ENCODE measurements around the gene KCNG2.

KCNG2 gene

DNA sequence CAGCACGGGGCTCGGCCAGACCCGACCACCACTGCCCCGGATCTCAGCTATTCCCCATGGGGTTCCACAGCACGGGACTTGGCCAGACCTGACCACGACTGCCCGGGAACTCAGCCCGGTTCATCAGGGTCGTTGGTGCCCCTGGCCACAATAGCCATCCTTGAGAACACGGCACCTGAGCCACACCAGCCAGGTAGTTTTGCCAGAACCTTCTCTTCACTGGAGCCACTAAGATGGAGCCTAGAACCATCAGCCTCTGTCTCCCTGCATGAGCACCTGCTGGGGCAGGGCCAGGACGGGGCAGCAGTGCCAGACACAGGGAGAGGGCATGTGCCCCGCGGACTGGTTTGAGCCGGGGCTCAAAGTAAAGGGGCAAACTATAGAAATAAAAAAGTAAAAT is 11.4 kb upstream of the KCNG2 start:
- TF ChIP-seq, protein P1, sequence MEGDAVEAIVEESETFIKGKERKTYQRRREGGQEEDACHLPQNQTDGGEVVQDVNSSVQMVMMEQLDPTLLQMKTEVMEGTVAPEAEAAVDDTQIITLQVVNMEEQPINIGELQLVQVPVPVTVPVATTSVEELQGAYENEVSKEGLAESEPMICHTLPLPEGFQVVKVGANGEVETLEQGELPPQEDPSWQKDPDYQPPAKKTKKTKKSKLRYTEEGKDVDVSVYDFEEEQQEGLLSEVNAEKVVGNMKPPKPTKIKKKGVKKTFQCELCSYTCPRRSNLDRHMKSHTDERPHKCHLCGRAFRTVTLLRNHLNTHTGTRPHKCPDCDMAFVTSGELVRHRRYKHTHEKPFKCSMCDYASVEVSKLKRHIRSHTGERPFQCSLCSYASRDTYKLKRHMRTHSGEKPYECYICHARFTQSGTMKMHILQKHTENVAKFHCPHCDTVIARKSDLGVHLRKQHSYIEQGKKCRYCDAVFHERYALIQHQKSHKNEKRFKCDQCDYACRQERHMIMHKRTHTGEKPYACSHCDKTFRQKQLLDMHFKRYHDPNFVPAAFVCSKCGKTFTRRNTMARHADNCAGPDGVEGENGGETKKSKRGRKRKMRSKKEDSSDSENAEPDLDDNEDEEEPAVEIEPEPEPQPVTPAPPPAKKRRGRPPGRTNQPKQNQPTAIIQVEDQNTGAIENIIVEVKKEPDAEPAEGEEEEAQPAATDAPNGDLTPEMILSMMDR (conservative IDR thresholded peaks at IDR 0.05; ENCODE audit: control insufficient read depth, insufficient read depth, low read depth, low read length), result no peak
- no peak overlapping the region for H3K4me3 ChIP-seq (ENCODE audit: control insufficient read depth, low read depth, low read length)
- no peak for DNase-seq (ENCODE audit: low read depth)

GRCh38 chr18:79786786-79787526 is 10.8 kb upstream of the KCNG2 start:
- TF ChIP-seq, protein P1 (conservative IDR thresholded peaks at IDR 0.05; ENCODE audit: control insufficient read depth, insufficient read depth, low read depth, low read length), result no peak
- no peak overlapping the region for H3K4me3 ChIP-seq (ENCODE audit: control insufficient read depth, low read depth, low read length)
- DNase-seq (ENCODE audit: low read depth), result peak; percentile 81

DNA sequence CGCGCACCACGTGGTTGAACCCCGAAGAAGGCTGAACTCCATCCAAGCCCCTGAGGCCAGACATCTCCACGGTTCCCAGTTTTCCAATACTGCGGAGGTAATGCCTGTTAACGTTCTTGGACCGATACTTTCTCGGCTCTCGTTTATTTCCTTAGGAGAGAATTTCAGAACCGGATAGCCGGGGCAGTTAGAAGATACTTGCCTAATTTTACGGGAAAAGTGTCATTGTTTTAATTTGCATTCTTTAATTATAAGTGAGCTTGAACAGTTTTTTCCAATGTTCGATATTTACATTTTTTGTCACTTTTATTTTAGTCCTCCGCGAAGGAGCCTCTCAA is 10.2 kb upstream of the KCNG2 start:
- no peak for DNase-seq (ENCODE audit: low read depth)
- TF ChIP-seq, protein P1 (conservative IDR thresholded peaks at IDR 0.05; ENCODE audit: control insufficient read depth, insufficient read depth, low read depth, low read length), result no peak
- H3K4me3 ChIP-seq (ENCODE audit: control insufficient read depth, low read depth, low read length), result no peak overlapping the region

DNA sequence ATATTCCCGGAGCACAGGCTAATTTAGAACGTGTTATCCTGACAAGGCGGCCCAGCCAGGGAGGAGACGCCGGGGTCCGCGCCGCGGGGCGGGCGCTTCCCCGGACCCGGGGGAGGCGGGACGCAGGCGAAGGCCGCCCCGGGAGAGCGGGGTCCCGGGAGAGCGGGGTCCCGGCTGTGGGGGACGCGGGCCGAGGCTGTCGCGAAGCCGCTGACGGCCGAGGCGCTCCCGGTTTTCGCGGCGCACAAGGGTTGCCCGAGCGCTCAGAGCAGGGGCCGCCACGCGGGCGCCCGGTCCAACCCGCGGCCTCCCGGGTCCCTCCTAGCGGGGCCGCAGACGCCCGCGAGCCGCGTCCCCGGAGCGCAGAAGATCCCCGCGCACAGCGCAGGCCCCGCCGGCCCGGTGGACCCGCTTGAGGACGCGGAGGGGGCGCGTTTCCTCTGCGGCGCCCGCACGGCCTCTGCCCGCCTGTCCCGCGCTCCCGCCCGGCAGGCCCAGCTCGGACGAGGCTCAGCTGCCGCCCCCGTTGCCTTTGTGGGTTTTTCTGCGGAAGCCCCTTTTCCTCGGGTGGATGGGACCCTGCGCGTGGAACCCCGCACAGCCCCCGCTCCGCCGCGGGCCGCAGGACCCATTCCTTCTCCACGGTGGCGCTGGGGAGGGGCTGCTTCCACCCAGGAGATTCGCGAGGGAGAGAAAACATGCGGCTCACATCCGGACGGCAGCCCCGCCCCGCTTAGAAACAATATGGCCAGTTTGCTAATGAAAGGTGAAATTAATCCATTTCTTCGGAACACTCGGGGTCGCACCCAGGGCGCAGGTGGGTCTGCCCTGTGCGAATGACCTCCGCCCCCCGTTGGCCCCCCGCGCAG is 9.6 kb upstream of the KCNG2 start:
- no peak overlapping the region for H3K4me3 ChIP-seq (ENCODE audit: control insufficient read depth, low read depth, low read length)
- TF ChIP-seq, protein P1 (conservative IDR thresholded peaks at IDR 0.05; ENCODE audit: control insufficient read depth, insufficient read depth, low read depth, low read length), result no peak
- no peak for DNase-seq (ENCODE audit: low read depth)

GRCh38 chr18:79788734-79789085 is 9.0 kb upstream of the KCNG2 start:
- H3K4me3 ChIP-seq (ENCODE audit: control insufficient read depth, low read depth, low read length), result no peak overlapping the region
- TF ChIP-seq, protein P1 (conservative IDR thresholded peaks at IDR 0.05; ENCODE audit: control insufficient read depth, insufficient read depth, low read depth, low read length), result no peak
- no peak for DNase-seq (ENCODE audit: low read depth)

GRCh38 chr18:79789091-79789891 is 8.4 kb upstream of the KCNG2 start:
- TF ChIP-seq, protein P1 (conservative IDR thresholded peaks at IDR 0.05; ENCODE audit: control insufficient read depth, insufficient read depth, low read depth, low read length), result no peak
- no peak for DNase-seq (ENCODE audit: low read depth)
- no peak overlapping the region for H3K4me3 ChIP-seq (ENCODE audit: control insufficient read depth, low read depth, low read length)

Data from fibroblast of mammary gland (primary cell).